Stimulated activated CD8-positive, alpha-beta memory T cell treated with anti-CD3 and anti-CD28 coated beads, Interleukin-7, amount 100 ng/mL, for 48 hours (primary cell): ENCODE data around the gene TENM4.

ENCODE experiments used
- DNase-seq, 2 donors: peaks; one replicate each; pipeline ENCODE4 v3.0.0-alpha.2; 2020; ENCODE audit warnings: low read depth in 1 of 2; ENCODE audit errors: extremely low read depth in 1 of 2

The TENM4 gene

GRCh38 chr11:79353706-79354105 lies 87.1 kb downstream of the TENM4 start:
- DNase-seq, result no peak

DNA sequence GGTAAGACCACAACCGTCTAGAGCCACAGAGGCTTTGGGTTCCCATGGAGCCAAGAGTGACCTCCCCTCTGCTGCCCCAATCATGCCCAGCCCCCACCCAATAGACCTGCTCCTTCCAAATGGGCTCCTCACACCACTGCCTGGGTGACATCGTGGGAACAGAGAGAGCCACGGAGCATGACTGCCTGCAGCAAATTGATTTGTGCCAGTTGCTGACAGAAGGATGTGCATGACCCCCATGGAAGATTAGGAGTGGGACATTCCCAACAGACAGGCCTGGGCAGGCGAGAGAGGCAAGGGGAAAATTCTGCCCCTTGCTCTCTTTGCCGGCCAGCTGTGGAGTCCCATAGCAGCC lies 88.5 kb downstream of the TENM4 start:
- no peak for DNase-seq

DNA sequence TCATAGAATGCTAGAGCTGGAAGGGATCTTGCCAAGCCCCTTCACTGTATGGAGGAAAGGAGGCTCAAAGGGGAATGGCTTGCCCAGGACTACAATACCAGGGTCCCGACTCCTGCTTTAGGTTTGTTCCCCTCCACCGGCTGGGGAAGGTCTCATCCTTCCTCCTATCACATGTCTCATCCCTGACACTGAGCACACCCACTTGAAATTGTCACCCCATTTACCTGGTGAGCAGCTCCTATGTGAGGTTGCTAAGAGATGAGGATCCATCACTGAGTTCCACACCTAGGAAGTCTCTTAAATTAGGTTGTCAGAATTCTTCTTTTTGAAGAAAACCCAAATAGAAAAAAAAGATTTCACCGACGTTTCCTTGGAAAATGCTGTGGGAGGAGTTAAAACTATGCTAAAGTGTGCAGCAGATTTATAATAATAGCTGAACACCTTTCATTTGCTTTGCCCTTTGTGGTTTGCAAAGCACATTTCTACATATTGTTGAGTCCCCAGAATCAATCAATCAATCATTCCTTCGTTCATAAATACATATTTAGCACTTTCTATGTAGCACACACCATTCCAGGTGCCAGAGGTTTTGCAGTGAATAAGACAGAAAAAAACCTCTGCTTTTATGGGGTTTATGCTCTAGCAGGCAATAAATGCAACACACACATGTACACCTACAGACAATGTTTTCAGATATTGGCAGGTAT lies 91.7 kb downstream of the TENM4 start:
- DNase-seq, result no peak

DNA sequence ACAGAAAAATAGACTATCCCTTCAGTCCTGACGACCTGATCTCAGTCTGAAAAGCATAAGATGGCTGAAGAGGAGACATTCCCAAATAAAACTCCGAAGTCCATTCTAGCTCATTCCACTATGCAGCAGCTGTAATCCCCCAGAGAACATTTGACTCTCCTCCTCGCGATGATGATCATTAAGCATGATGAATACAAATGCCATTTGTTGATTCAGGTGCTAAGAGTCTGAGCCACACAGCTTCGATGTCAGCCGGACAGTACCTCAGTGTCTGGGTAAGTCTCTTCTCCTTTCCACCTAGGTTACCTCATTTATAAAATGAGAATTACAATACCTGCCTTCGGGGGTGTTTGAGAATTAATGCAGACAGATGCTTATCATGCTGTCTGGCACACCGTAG lies 94.8 kb downstream of the TENM4 start:
- DNase-seq, result no peak

GRCh38 chr11:79344753-79345294 lies 96.0 kb downstream of the TENM4 start:
- DNase-seq, result no peak

DNA sequence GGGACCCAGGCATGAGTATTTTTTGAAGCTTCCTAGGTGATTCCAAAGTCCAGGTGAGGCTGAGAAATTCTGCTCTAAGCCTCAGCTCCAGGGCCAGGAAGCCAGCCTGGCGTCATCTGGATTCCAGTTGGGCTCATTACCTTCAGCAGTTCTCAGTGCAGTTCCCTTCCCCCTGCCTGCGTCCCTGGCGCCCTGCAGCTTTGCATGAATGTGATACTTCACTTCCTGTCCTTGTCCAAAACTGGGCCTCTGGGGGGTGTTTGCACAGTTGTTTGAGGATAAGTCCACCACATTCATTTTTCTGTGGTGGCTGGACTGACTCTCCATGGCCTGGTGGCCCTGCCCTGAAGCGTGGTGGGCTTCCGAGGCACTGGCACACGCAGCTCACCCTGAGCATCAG lies 98.1 kb downstream of the TENM4 start:
- no peak for DNase-seq

DNA sequence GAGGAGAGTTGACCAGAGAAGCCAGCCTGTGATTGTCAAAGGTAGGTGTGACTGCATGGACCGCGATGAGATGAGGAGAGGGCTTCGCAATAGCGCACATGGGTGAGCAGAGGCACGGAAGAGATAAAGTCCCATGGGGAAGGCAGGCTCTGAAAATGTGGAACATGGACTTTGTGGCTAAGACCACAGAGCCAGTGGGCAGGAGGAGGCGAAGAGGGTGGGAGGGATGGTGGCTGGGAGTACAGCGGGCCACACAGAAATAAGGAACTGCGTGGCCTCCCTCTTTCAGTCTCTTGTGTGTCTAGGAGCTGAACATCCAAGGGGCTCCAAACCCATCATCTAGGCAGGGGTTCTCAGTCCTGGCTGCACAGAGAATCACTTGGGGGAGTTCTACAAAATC lies 98.6 kb downstream of the TENM4 start:
- DNase-seq, result no peak

DNA sequence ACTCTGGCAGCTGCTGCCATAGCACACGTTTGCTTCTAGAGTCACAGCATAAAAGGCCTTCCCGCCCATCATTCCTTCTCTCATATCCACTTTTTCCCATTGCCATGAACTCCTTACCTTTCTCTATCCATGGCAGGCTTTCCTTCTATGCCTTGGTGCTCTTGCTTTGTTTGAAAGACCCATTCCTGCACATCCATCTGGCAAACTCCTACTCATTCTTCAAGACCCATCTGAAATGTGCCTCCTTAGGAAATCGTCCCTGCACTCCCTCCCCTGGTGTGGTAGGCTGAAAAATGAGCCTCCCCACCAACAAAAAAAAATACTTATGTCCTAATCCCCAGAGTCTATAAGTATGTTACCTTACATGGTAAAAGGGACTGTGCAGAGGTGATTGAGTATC lies 100.3 kb downstream of the TENM4 start:
- no peak for DNase-seq

DNA sequence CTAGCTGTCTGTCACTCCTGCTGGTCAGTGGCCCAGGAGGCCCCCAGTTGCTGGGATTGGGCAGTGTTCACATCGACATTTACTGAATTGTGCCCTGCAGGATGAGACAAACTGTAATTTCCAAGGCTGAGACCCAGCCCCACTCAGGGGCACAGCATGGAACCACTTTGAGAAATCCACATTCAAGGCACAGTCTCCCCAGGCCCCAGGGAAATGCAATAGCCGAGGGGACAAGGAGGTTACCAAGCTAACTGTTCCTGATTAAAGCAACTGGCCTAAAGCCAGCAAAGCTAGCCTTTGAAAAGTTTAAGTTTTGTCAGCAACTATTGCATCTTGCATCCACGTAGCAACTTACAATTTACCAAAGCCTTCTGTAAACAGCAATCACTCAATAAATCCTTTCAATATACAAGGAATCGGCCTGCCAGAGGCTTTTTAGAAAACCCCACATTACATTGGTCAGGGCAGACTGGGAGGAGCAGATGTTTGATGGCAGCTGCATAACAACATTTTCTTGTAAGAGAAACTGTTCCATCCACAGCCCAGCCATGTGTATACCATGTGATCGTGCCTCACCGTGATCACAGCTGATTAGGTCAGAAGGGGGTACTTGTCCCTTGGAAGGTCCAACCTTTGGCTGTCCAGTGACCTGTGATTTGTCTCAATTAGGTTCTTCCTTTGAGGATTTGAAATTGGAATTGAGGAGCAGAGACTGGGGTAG lies 103.9 kb downstream of the TENM4 start:
- no peak for DNase-seq

DNA sequence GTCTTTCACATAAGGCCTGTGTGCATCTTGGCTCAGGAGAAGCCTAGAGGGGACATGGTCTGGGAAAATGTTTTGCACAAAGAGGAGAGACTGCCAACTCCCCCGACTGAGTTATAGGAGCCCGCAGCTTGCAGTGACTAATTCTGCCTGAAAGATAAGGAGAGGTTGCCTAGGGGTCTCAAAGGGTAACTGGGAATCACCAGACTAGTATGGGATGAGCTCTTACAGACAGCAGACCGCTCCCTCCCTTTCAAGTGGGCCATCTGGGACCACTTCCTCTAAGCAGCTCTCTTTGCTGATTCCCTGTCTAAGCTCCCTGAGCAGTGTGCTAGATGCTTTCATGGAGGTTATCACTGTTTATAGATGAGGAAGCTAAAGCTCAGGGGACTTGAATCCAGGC lies 105.1 kb downstream of the TENM4 start:
- DNase-seq, result no peak

DNA sequence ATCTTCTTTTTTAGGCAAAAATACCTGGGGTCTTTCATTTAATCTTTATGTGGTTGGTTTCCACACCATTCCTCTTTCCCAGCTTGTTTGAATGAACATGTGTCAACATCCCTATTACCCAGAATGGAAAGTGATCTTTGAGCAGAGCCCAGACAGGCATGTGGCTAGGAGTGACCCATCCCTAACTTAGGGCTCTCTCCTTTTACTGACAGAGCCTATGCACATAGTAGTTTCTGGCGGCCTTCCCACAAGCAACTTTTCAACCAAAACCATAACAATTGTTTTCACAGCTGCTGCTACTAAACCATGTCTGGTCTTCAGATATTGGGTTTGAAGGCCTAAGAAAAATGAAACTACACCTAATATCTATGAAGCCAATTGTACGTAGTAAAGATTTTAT lies 107.5 kb downstream of the TENM4 start:
- no peak for DNase-seq

- DNase-seq, result no peak
Measured at GRCh38 chr11:79332017-79332416, 108.8 kb downstream of the TENM4 start.

DNA sequence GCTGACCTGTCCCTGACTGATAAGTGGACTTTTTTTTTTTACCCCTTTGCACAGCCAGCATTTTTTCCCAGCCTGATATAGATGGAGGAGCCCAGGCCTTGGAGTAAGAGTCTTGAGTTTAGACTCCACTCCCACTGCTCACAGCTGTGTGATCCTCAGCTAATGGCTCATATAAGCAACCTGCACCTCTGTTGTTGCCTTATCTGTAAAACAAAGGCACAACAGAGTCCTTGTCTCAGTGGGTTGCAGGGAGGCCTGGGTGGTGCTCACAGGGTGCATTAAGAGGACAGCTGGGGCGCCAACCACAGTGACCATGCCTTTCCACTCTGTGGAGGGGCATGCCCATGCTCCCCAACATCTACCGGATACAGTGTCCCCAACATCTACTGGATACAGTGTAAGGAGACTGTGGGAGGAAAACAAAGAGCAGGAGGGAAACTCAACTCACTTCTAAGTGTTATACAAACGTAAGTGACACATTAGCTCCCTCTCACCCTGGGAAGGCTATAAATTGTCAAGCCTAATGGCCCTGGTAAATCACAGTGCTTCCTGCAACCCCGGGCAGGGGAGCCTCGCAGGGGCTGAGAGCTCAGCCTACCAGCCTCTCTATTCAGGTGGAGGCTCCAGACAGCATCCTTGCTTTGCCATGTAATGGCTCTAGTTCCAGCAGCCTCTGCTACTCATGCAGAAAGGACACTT lies 109.5 kb downstream of the TENM4 start:
- DNase-seq, result no peak

GRCh38 chr11:79330651-79331050 lies 110.2 kb downstream of the TENM4 start:
- no peak for DNase-seq

- no peak for DNase-seq
Measured at GRCh38 chr11:79329561-79329960, 111.3 kb downstream of the TENM4 start.

GRCh38 chr11:79328402-79328801 lies 112.4 kb downstream of the TENM4 start:
- no peak for DNase-seq

GRCh38 chr11:79325851-79326250 lies 115.0 kb downstream of the TENM4 start:
- DNase-seq, result no peak

DNA sequence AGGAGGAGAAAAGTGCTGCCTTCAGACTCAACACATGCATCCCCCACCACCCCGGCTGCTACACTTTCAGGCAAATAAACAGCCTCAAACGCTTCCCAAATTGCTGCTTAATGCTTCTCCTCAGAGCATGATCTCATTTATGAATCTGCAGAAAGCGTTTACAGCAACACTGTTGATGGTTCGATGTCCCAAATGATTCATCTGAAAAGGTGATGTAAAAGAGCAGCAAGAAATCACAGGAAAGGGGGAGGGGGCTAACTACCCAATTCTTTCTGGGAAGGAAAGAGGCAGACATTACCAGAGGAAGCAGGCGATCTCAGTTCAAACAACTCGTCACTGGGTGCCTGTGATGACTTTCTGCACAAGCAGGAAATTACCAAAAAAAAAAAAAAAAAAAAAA lies 119.6 kb downstream of the TENM4 start:
- DNase-seq, result no peak

DNA sequence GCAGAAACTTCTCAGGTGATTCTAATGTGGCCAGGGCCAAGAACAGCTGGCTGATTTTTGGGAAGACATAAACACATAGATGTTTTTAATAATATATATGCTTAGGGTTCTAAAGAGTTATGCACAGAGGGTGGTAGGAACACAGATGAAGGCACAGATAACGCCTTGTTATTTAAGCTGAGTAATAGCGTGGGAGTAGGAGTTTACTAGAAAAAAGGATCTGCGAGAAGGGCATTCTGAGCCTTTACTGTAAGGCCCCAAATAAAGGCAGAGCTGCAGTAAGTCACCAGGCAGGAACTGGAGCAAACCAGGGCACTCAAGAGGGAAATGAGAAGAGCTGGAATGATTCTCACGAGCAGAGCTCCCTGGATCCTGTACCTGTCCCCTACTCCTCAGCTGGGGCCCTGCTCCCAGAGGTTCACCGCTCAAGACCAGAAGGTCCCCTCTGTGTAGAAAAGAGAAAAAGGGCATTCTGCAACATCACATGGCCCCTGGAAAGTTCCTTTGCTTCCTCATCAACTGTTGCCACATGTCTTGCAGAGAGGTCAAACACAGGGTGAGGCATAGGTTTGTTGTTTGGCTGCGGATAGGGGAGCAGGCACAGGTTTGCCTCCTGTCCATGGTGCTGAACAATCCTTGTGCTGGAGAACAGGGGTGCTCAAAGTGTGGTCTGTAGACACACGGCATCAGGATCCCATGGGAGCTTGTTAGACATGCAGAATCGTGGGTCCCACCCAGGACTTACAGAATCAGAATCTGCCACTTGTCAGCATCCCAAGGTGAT lies 125.7 kb downstream of the TENM4 start:
- DNase-seq, result no peak

DNA sequence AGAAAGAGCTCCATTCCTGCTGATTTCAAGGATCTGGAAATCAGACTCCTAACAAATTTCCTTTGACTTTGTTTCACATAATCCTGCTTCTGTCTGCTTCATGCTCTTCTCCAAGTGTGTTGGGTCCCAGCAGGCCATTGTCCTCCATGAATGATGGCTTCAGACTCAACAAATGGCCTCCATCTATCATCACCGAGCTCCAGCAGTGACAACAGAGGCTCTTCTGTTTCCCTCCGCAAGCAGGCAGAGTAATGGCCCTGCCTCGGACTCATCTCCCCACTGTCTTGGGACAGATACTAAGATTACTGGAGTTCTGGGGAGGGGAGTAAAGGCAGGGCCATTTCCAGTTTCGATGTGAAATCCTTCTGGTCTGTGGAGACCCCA lies 127.3 kb downstream of the TENM4 start:
- no peak for DNase-seq
